HepG2 (cell line): ENCODE results near the gene SNRNP200. TPM values are rescaled to one million over a fixed set of nuclear protein-coding genes. Genes with fewer than 3 reads are reported as not detected.

Source experiments
- ATAD3A ChIP-seq: sonication (generic); formaldehyde crosslinking; IDR thresholded peaks from 2 replicates; pipeline ENCODE4 v1.4.0; 2020; ENCODE audit warnings: missing genetic modification reagents
- BHLHE40 ChIP-seq: IDR thresholded peaks from 2 replicates; pipeline ENCODE4 v1.6.1; 2011; ENCODE audit warnings: low read length, improper control_type of control experiment
- DR1 ChIP-seq: sonication (generic); formaldehyde crosslinking; IDR thresholded peaks from 2 replicates; pipeline ENCODE4 v1.8.0; 2021; ENCODE audit warnings: mild to moderate bottlenecking, missing genetic modification reagents, inconsistent platforms
- FOXO1 ChIP-seq: sonication (generic); formaldehyde crosslinking; IDR thresholded peaks from 2 replicates; pipeline ENCODE4 v1.4.0; 2020; ENCODE audit warnings: missing genetic modification reagents
- HNF4G ChIP-seq, 2 experiments: sonication (generic) in 1 of 2; formaldehyde crosslinking in 1 of 2; IDR thresholded peaks; 2 replicates each; pipeline versions ENCODE4 v1.4.0 to v1.6.1; 2011 to 2020; ENCODE audit warnings: borderline replicate concordance in 2 of 2, low read depth in 2 of 2, mild to moderate bottlenecking in 2 of 2, low read length in 1 of 2, missing genetic modification reagents in 1 of 2, moderate library complexity in 1 of 2
- KLF9 ChIP-seq: IDR thresholded peaks from 2 replicates; pipeline ENCODE4 v1.6.1; 2016; ENCODE audit warnings: low read depth
- PAX8 ChIP-seq: sonication (generic); formaldehyde crosslinking; IDR thresholded peaks from 2 replicates; pipeline ENCODE4 v1.8.0; 2022; ENCODE audit warnings: mild to moderate bottlenecking, missing genetic modification reagents, borderline replicate concordance
- PCBP1 ChIP-seq: fragments of 200-400 bp; formaldehyde crosslinking; IDR thresholded peaks from 2 replicates; pipeline ENCODE4 v1.6.1; 2017; ENCODE audit warnings: mild to moderate bottlenecking, low read depth, low read length, borderline replicate concordance
- PHF20 ChIP-seq: sonication (generic); formaldehyde crosslinking; IDR thresholded peaks from 2 replicates; pipeline ENCODE4 v1.5.0; 2020; ENCODE audit warnings: mild to moderate bottlenecking, missing genetic modification reagents
- RORA ChIP-seq: sonication (generic); formaldehyde crosslinking; IDR thresholded peaks from 2 replicates; pipeline ENCODE4 v1.5.0; 2020; ENCODE audit warnings: mild to moderate bottlenecking, missing genetic modification reagents, moderate library complexity
- RXRA ChIP-seq: sonication (generic); formaldehyde crosslinking; IDR thresholded peaks from 2 replicates; pipeline ENCODE4 v1.5.1; 2020; ENCODE audit warnings: missing genetic modification reagents
- SCMH1 ChIP-seq: sonication (generic); formaldehyde crosslinking; IDR thresholded peaks from 2 replicates; pipeline ENCODE4 v1.9.0; 2021; ENCODE audit warnings: missing genetic modification reagents, mild to moderate bottlenecking, borderline replicate concordance
- SP1 ChIP-seq, 2 experiments: fragments of 450-650 bp in 1 of 2; sonication (generic) in 1 of 2; formaldehyde crosslinking in 1 of 2; IDR thresholded peaks; 2 replicates each; pipeline versions ENCODE4 v1.4.0 to v1.6.1; 2016 to 2020; ENCODE audit warnings: missing genetic modification reagents in 1 of 2
- TCF7L2 ChIP-seq: IDR thresholded peaks from 2 replicates; pipeline ENCODE4 v1.6.1; 2011; ENCODE audit warnings: mild to moderate bottlenecking, low read depth, low read length, moderate library complexity
- THAP7 ChIP-seq: sonication (generic); formaldehyde crosslinking; IDR thresholded peaks from 2 replicates; pipeline ENCODE4 v1.8.1; 2023; ENCODE audit warnings: mild to moderate bottlenecking, missing genetic modification reagents
- TRIM22 ChIP-seq: fragments of 450-650 bp; IDR thresholded peaks from 2 replicates; pipeline ENCODE4 v1.6.1; 2017
- ZNF235 ChIP-seq: sonication (generic); formaldehyde crosslinking; IDR thresholded peaks from 2 replicates; pipeline ENCODE4 v1.8.1; 2023; ENCODE audit warnings: mild to moderate bottlenecking, missing genetic modification reagents, borderline replicate concordance
- ZNF432 ChIP-seq: sonication (generic); formaldehyde crosslinking; IDR thresholded peaks from 2 replicates; pipeline ENCODE4 v1.5.0; 2020; ENCODE audit warnings: missing genetic modification reagents, mild to moderate bottlenecking, borderline replicate concordance
- ZSCAN21 ChIP-seq: sonication (generic); formaldehyde crosslinking; IDR thresholded peaks from 2 replicates; pipeline ENCODE4 v1.8.0; 2022; ENCODE audit warnings: mild to moderate bottlenecking, missing genetic modification reagents, moderate library complexity, borderline replicate concordance
- polyA plus RNA-seq, 8 experiments: library from polyadenylated mRNA; depleted of rRNA in 3 of 8; stranded (reverse) in 7 of 8; unstranded in 1 of 8; fragments of >200 nt; fragmentation: Illumina TruSeq in 4 of 8; extraction: Trizol in 4 of 8; gene quantifications; 2 replicates each; pipeline versions ENCODE4 v1.2.1 to v1.2.3, GENCODE V29; 2011 to 2016; ENCODE audit warnings: low read depth in 4 of 8, missing spikeins in 1 of 8, mixed read lengths in 1 of 8; ENCODE audit not compliant: insufficient read depth in 1 of 8
- total RNA-seq, 5 experiments: library from RNA; depleted of rRNA; stranded (reverse); fragments of >200 nt; fragmentation: Illumina TruSeq; extraction: Trizol; gene quantifications; 2 replicates each; pipeline ENCODE4 v1.2.3, GENCODE V29; 2016; ENCODE audit warnings: low read depth in 1 of 5
- TF ChIP-seq, protein P1 (sequence below): sonication (generic); formaldehyde crosslinking; IDR thresholded peaks from 2 replicates; pipeline ENCODE4 v1.4.0; 2020; ENCODE audit warnings: missing genetic modification reagents

The SNRNP200 gene
- total and polyA plus RNA-seq, 2 of the 13 experiments (the other 11 are each of a cell fraction or from before 2014, with no cell fraction given) = 99.0 to 232 TPM

GRCh38 chr2:96305091-96305978, at the start of gene SNRNP200 (continued):
- TF ChIP-seq THAP7 (CRISPR knock-in tag) = peak; percentile 32; the same call in 1 of the 2 replicates
- peak; percentile 94 for TF ChIP-seq DR1
- no peak for TF ChIP-seq ATAD3A
- TF ChIP-seq ZNF432 (CRISPR knock-in tag) = no peak
- peak; percentile 60; the same call in 1 of the 2 replicates for TF ChIP-seq KLF9 (CRISPR knock-in tag)
- TF ChIP-seq RXRA (CRISPR knock-in tag) = peak; percentile 85
- no peak for TF ChIP-seq SP1 (IDR thresholded peaks at IDR 0.05)
- peak; percentile 93 for TF ChIP-seq SP1 (CRISPR knock-in tag; IDR thresholded peaks at IDR 0.05)
- no peak for TF ChIP-seq RORA (CRISPR knock-in tag)
- peak; percentile 69; the same call in 1 of the 2 replicates for TF ChIP-seq ZNF235 (CRISPR knock-in tag)
- TF ChIP-seq FOXO1 (CRISPR knock-in tag) = peak; percentile 71
- peak; percentile 50; the same call in 1 of the 2 replicates for TF ChIP-seq PCBP1
- TF ChIP-seq HNF4G (IDR thresholded peaks at IDR 0.05; ENCODE audit: borderline replicate concordance, low read depth, low read length) = peak; percentile 6; the same call in 1 of the 2 replicates
- no peak; the same call in 1 of the 2 replicates for TF ChIP-seq HNF4G (CRISPR knock-in tag; IDR thresholded peaks at IDR 0.05; ENCODE audit: borderline replicate concordance, low read depth)
- TF ChIP-seq TRIM22 = no peak
- TF ChIP-seq BHLHE40 = no peak
- no peak for TF ChIP-seq SCMH1 (CRISPR knock-in tag)
- no peak; the same call in 1 of the 2 replicates for TF ChIP-seq ZSCAN21 (CRISPR knock-in tag)
- TF ChIP-seq, protein P1, sequence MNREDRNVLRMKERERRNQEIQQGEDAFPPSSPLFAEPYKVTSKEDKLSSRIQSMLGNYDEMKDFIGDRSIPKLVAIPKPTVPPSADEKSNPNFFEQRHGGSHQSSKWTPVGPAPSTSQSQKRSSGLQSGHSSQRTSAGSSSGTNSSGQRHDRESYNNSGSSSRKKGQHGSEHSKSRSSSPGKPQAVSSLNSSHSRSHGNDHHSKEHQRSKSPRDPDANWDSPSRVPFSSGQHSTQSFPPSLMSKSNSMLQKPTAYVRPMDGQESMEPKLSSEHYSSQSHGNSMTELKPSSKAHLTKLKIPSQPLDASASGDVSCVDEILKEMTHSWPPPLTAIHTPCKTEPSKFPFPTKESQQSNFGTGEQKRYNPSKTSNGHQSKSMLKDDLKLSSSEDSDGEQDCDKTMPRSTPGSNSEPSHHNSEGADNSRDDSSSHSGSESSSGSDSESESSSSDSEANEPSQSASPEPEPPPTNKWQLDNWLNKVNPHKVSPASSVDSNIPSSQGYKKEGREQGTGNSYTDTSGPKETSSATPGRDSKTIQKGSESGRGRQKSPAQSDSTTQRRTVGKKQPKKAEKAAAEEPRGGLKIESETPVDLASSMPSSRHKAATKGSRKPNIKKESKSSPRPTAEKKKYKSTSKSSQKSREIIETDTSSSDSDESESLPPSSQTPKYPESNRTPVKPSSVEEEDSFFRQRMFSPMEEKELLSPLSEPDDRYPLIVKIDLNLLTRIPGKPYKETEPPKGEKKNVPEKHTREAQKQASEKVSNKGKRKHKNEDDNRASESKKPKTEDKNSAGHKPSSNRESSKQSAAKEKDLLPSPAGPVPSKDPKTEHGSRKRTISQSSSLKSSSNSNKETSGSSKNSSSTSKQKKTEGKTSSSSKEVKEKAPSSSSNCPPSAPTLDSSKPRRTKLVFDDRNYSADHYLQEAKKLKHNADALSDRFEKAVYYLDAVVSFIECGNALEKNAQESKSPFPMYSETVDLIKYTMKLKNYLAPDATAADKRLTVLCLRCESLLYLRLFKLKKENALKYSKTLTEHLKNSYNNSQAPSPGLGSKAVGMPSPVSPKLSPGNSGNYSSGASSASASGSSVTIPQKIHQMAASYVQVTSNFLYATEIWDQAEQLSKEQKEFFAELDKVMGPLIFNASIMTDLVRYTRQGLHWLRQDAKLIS = no peak
- TF ChIP-seq PHF20 (CRISPR knock-in tag) = peak; percentile 99
- no peak for TF ChIP-seq TCF7L2
- TF ChIP-seq PAX8 (CRISPR knock-in tag) = peak; percentile 99
